A549 (cell line): ENCODE data around the gene WNT7A. TPM values are rescaled to one million over a fixed set of nuclear protein-coding genes. Genes with fewer than 3 reads are reported as not detected.

Experiments
- ATAC-seq, 2 experiments: fragments of 200-7000 bp in 1 of 2; fragments of >200 bp in 1 of 2; cut with Nextera tagmentation in 1 of 2; cut with Tn5 transposase in 1 of 2; 3 replicates each; pipeline versions ENCODE4 v1.8.0 to v1.9.1; 2018 to 2020; ENCODE audit warnings: mild to moderate bottlenecking in 1 of 2, moderate library complexity in 1 of 2
- CTCF ChIA-PET: fragments of 300-600 bp; sonication (Branson Sonifier 250); formaldehyde crosslinking; extraction: SDS; loops from one replicate; lab custom pipeline; 2021; ENCODE audit warnings: antibody characterized with exemption, inconsistent platforms; lab: Yijun Ruan, JAX
- POLR2A ChIA-PET: fragments of 350-600 bp; formaldehyde crosslinking; extraction: SDS; loops from one replicate; lab custom pipeline; 2021; ENCODE audit warnings: antibody characterized with exemption, inconsistent platforms; lab: Yijun Ruan, JAX
- DNase-seq, 2 experiments: peaks; one replicate each; pipeline versions ENCODE4 v3.0.0 to v3.0.0-alpha.2; 2011 to 2016; ENCODE audit warnings: low read depth in 1 of 2, low spot score in 1 of 2
- FAIRE-seq: peaks from 2 replicates; lab custom pipeline; 2011; peaks lifted over from hg19 to GRCh38; lab: Jason Lieb, UNC
- H3K27ac ChIP-seq, 2 experiments: fragments of >200 bp; sonication (Bioruptor Twin); formaldehyde crosslinking; 3 replicates each; pipeline ENCODE4 v1.5.1; 2016 to 2017
- H3K4me1 ChIP-seq: fragments of >200 bp; sonication (Bioruptor Twin); formaldehyde crosslinking; 3 replicates; pipeline ENCODE4 v1.6.1; 2016
- H3K4me2 ChIP-seq: fragments of >200 bp; sonication (Bioruptor Twin); formaldehyde crosslinking; 3 replicates; pipeline ENCODE4 v1.6.1; 2016
- H3K4me3 ChIP-seq: fragments of >200 bp; sonication (Bioruptor Twin); formaldehyde crosslinking; 3 replicates; pipeline ENCODE4 v1.5.1; 2016
- H3K9me3 ChIP-seq: fragments of >200 bp; sonication (Bioruptor Twin); formaldehyde crosslinking; 3 replicates; pipeline ENCODE4 v1.6.1; 2016
- BCL3 ChIP-seq: fragments of >200 bp; sonication (Bioruptor Twin); formaldehyde crosslinking; IDR thresholded peaks from 3 replicates; pipeline ENCODE4 v1.6.1; 2016
- CBX8 ChIP-seq: fragments of 200-600 bp; sonication (generic); IDR thresholded peaks from 2 replicates; pipeline ENCODE4 v1.6.1; 2016
- CHD2 ChIP-seq: fragments of 150-350 bp; IDR thresholded peaks from 2 replicates; pipeline ENCODE4 v1.6.1; 2014; ENCODE audit warnings: low read length; ENCODE audit not compliant: partially characterized antibody
- EHF ChIP-seq: fragments of 250-450 bp; sonication (Bioruptor Pico); IDR thresholded peaks from 2 replicates; pipeline ENCODE4 v1.5.0; 2020; ENCODE audit warnings: mild to moderate bottlenecking
- EHMT2 ChIP-seq: fragments of 200-600 bp; sonication (generic); IDR thresholded peaks from 2 replicates; pipeline ENCODE4 v1.6.1; 2016; ENCODE audit warnings: antibody characterized with exemption, low read depth, mild to moderate bottlenecking, moderate library complexity
- ELK1 ChIP-seq: fragments of 150-350 bp; IDR thresholded peaks from 2 replicates; pipeline ENCODE4 v1.6.1; 2014; ENCODE audit warnings: low read depth, mild to moderate bottlenecking, low read length
- ESRRA ChIP-seq: fragments of 150-350 bp; IDR thresholded peaks from 2 replicates; pipeline ENCODE4 v1.6.1; 2014; ENCODE audit warnings: mild to moderate bottlenecking, low read length, borderline replicate concordance
- FOSL2 ChIP-seq, 2 experiments: fragments of 450-650 bp in 1 of 2; fragments of >200 bp in 1 of 2; sonication (Bioruptor Twin) in 1 of 2; formaldehyde crosslinking; IDR thresholded peaks; 2 replicates each; pipeline versions ENCODE4 v1.5.0 to v1.6.1; 2016 to 2020; ENCODE audit warnings: mild to moderate bottlenecking in 1 of 2, moderate library complexity in 1 of 2
- HDAC2 ChIP-seq: fragments of 200-600 bp; sonication (generic); IDR thresholded peaks from 2 replicates; pipeline ENCODE4 v1.6.1; 2016
- HES2 ChIP-seq: fragments of >200 bp; sonication (Bioruptor Twin); formaldehyde crosslinking; IDR thresholded peaks from 2 replicates; pipeline ENCODE4 v1.6.1; 2016
- HEYL ChIP-seq: fragments of 250-450 bp; sonication (Bioruptor Pico); IDR thresholded peaks from 2 replicates; pipeline ENCODE4 v1.8.0; 2021; ENCODE audit warnings: mild to moderate bottlenecking, moderate library complexity
- HOXB5 ChIP-seq: fragments of 250-450 bp; sonication (Bioruptor Pico); IDR thresholded peaks from 2 replicates; pipeline ENCODE4 v1.5.0; 2020; ENCODE audit warnings: mild to moderate bottlenecking, moderate library complexity
- JUNB ChIP-seq: fragments of >200 bp; sonication (Bioruptor Twin); formaldehyde crosslinking; IDR thresholded peaks from 2 replicates; pipeline ENCODE4 v1.6.1; 2016
- KDM1A ChIP-seq: fragments of 200-600 bp; sonication (generic); IDR thresholded peaks from 2 replicates; pipeline ENCODE4 v1.6.1; 2016; ENCODE audit warnings: low read depth, mild to moderate bottlenecking
- KDM5A ChIP-seq: fragments of 200-600 bp; sonication (generic); IDR thresholded peaks from 2 replicates; pipeline ENCODE4 v1.6.1; 2016; ENCODE audit warnings: antibody characterized with exemption, mild to moderate bottlenecking
- MAFK ChIP-seq: fragments of 450-650 bp; IDR thresholded peaks from 2 replicates; pipeline ENCODE4 v1.6.1; 2014; ENCODE audit not compliant: partially characterized antibody
- MAZ ChIP-seq: fragments of 150-350 bp; IDR thresholded peaks from 2 replicates; pipeline ENCODE4 v1.6.1; 2014; ENCODE audit warnings: antibody characterized with exemption, low read depth, low read length, borderline replicate concordance
- NR3C1 ChIP-seq: fragments of >200 bp; sonication (Bioruptor Twin); formaldehyde crosslinking; IDR thresholded peaks from 3 replicates; pipeline ENCODE4 v1.6.1; 2017
- PBX3 ChIP-seq: IDR thresholded peaks from 2 replicates; pipeline ENCODE4 v1.6.1; 2012
- PHF8 ChIP-seq: fragments of 200-600 bp; sonication (generic); IDR thresholded peaks from 2 replicates; pipeline ENCODE4 v1.6.1; 2016; ENCODE audit warnings: low read depth, mild to moderate bottlenecking, antibody characterized with exemption, moderate library complexity, borderline replicate concordance
- RARB ChIP-seq: fragments of 250-450 bp; sonication (Bioruptor Pico); IDR thresholded peaks from 2 replicates; pipeline ENCODE4 v1.8.0; 2021; ENCODE audit warnings: mild to moderate bottlenecking, moderate library complexity
- RCOR1 ChIP-seq: fragments of 150-350 bp; IDR thresholded peaks from 2 replicates; pipeline ENCODE4 v1.6.1; 2014; ENCODE audit warnings: antibody characterized with exemption, low read length, low read depth
- RNF2 ChIP-seq: fragments of 200-600 bp; sonication (generic); IDR thresholded peaks from 2 replicates; pipeline ENCODE4 v1.6.1; 2016; ENCODE audit warnings: low read depth, mild to moderate bottlenecking, antibody characterized with exemption, moderate library complexity, borderline replicate concordance
- SMC3 ChIP-seq: fragments of >200 bp; sonication (Bioruptor Twin); formaldehyde crosslinking; IDR thresholded peaks from 3 replicates; pipeline ENCODE4 v1.6.1; 2018; ENCODE audit warnings: inconsistent platforms
- TFCP2L1 ChIP-seq: fragments of 250-450 bp; sonication (Bioruptor Pico); IDR thresholded peaks from 2 replicates; pipeline ENCODE4 v1.5.0; 2021; ENCODE audit warnings: mild to moderate bottlenecking
- TP53 ChIP-seq: fragments of 250-450 bp; sonication (Bioruptor Pico); IDR thresholded peaks from 2 replicates; pipeline ENCODE4 v1.5.0; 2021; ENCODE audit warnings: mild to moderate bottlenecking, moderate library complexity
- USF2 ChIP-seq: fragments of 450-650 bp; IDR thresholded peaks from 2 replicates; pipeline ENCODE4 v1.6.1; 2014; ENCODE audit warnings: antibody characterized with exemption
- ZSCAN20 ChIP-seq: fragments of 250-450 bp; sonication (Bioruptor Pico); IDR thresholded peaks from 2 replicates; pipeline ENCODE4 v1.8.0; 2022; ENCODE audit warnings: mild to moderate bottlenecking, moderate library complexity
- WGBS: methylation state at CpG from one replicate; pipeline ENCODE4 v1.1.6; 2017; ENCODE audit errors: missing lambda C conversion rate; 5-methylcytosine and 5-hydroxymethylcytosine counted together
- polyA plus RNA-seq, 4 experiments: library from polyadenylated mRNA; depleted of rRNA in 3 of 4; stranded (reverse); fragments of >200 nt; fragmentation: RNase III in 1 of 4; extraction: RNeasy Plus Mini Kit Qiagen cat#74134 plus additional on column Dnase treatment in 1 of 4; gene quantifications; 2 replicates in 3 of 4; 3 replicates in 1 of 4; pipeline ENCODE4 v1.2.3, GENCODE V29; 2011 to 2017

The WNT7A gene
- polyA plus RNA-seq, 2 of the 4 experiments (the other 2 are of a cell fraction), result 0.03 TPM

GRCh38 chr3:13894807-13895154 is 14.9 kb upstream of the WNT7A start:
- DNase-seq, result no peak
- Histone ChIP-seq H3K4me2 (peak overlapping the region; percentile 99), H3K4me1 (peaks cover 5% of the 10 kb centered on the region; the same call in 1 of the 3 replicates), H3K9me3 (peaks cover 37% of the 10 kb centered on the region)
- ATAC-seq, result no peak
- no peak for FAIRE-seq
- CTCF ChIA-PET, result interaction anchor here (1.3 to 3.5 kb wide), 3 partner anchors 10 to 399 kb away, joined by 3 to 26 read pairs (median 4); no protein-coding TSS in a partner anchor
- POLR2A ChIA-PET, result no interaction called here
- WGBS, result 90% methylated on average over 17 of the region's 20 CpGs
- TF ChIP-seq NR3C1 (no peak), SMC3 (no peak), CBX8 (no peak), MAFK (no peak), RNF2 (no peak), CHD2 (no peak), HOXB5 (CRISPR knock-in tag) (no peak), KDM1A (no peak), FOSL2 (IDR thresholded peaks at IDR 0.05) (no peak), FOSL2 (CRISPR knock-in tag; IDR thresholded peaks at IDR 0.05) (no peak), TP53 (no peak), JUNB (no peak), PHF8 (no peak), RARB (CRISPR knock-in tag) (no peak), ZSCAN20 (CRISPR knock-in tag) (no peak), HDAC2 (no peak), TFCP2L1 (CRISPR knock-in tag) (no peak), BCL3 (no peak), EHMT2 (no peak), HES2 (no peak), MAZ (no peak)
- TF ChIP-seq, all 56 proteins: peak for 0
- peak overlapping the region; percentile 48 to 50; a peak in 3 of 6 replicates for H3K27ac ChIP-seq
- peak overlapping the region; percentile 60 for H3K4me3 ChIP-seq

- H3K4me3 ChIP-seq, result no peak overlapping the region
- DNase-seq, result no peak
- H3K4me1 ChIP-seq, result peaks cover 5% of the 10 kb centered on the region; the same call in 1 of the 3 replicates
- WGBS, result 82% methylated on average over 13 of the region's 13 CpGs
- no peak for FAIRE-seq
- peaks cover 36% of the 10 kb centered on the region for H3K9me3 ChIP-seq
- H3K27ac ChIP-seq, result no peak overlapping the region
- TF ChIP-seq ELK1, result no peak
- TF ChIP-seq EHF (CRISPR knock-in tag), result no peak
- TF ChIP-seq PBX3, result no peak
- TF ChIP-seq ESRRA, result no peak
- no peak for TF ChIP-seq RCOR1
- no peak for TF ChIP-seq CBX8
- TF ChIP-seq HDAC2, result no peak
- no peak for TF ChIP-seq USF2
- no peak for TF ChIP-seq HEYL (CRISPR knock-in tag)
- TF ChIP-seq KDM1A, result no peak
- no peak for TF ChIP-seq KDM5A
- CTCF ChIA-PET, result interaction anchor here (1.3 to 3.5 kb wide), 3 partner anchors 9 to 398 kb away, joined by 3 to 26 read pairs (median 4); no protein-coding TSS in a partner anchor
- ATAC-seq, result no peak
- POLR2A ChIA-PET, result no interaction called here
- no peak overlapping the region for H3K4me2 ChIP-seq
Observed at GRCh38 chr3:13894096-13894806, 14.4 kb upstream of the WNT7A start.
